ENCODE measurements around the gene MARCHF2.
"Not testable (repeated sequence)": the region's sequence is repeated elsewhere in the genome, so short reads cannot be mapped to it uniquely, and the experiment has no call there.

MARCHF2 gene

GRCh38 chr19:8370176-8371010 is 42.7 kb upstream of the MARCHF2 start:
- TF ChIP-seq CTCF (IDR thresholded peaks at IDR 0.05), result no peak
- DNase-seq (ENCODE audit: low spot score), result no peak
- Histone ChIP-seq H3K27ac (peak overlapping the region in 1 of 2 donors; percentile 83), H3K4me3 (peak overlapping the region; percentile 33)

DNA sequence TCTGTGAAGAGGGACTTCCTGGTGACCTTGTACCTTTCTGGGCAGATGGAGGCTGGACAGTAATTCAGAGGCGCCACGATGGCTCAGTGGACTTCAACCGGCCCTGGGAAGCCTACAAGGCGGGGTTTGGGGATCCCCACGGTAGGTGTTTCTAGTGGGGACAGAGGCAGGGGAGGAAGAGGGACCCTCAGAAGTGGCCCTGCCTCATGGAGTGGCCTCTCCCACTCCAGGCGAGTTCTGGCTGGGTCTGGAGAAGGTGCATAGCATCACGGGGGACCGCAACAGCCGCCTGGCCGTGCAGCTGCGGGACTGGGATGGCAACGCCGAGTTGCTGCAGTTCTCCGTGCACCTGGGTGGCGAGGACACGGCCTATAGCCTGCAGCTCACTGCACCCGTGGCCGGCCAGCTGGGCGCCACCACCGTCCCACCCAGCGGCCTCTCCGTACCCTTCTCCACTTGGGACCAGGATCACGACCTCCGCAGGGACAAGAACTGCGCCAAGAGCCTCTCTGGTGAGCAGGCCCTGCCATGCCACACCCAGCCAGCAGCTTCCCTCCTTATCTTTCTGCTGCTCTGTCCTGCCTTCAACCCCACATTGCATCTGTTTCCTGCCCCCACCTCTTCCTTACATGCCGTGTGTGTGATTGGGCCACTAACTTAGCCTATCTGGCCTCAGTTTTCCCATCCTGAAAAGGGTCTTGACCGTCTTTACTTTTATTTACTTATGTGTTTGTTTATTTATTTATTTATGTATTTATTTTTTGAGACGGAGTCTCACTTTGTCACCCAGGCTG is 41.9 kb upstream of the MARCHF2 start:
- DNase-seq (ENCODE audit: low spot score), result no peak
- Histone ChIP-seq H3K4me3 (peak overlapping the region; percentile 33), H3K27ac (peak overlapping the region in 1 of 2 donors; percentile 83)
- TF ChIP-seq CTCF (IDR thresholded peaks at IDR 0.05), result no peak

- no peak for TF ChIP-seq CTCF (IDR thresholded peaks at IDR 0.05)
- Histone ChIP-seq H3K4me3 (no peak overlapping the region), H3K27ac (peak overlapping the region in 1 of 2 donors; percentile 63)
- DNase-seq (ENCODE audit: low spot score), result peak; percentile 70
These were observed 39.0 kb upstream of the MARCHF2 start for GRCh38 chr19:8373867-8374813.

DNA sequence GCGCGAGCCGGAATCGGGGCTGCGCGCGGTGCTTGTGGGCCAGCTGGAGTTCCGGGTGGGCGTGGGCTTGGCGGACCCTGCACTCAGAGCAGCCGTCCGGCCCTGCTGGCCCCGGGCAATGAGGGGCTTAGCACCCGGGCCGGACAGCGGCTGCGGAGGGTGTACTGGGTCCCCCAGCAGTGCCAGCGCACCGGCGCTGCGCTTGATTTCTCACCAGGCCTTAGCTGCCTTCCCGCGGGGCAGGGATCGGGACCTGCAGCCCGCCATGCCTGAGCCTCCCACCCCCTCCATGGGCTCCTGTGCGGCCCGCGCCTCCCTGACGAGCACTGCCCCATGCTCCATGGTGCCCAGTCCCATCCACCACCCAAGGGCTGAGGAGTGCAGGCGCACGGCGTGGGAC is 37.3 kb upstream of the MARCHF2 start:
- DNase-seq (ENCODE audit: low spot score); H3K4me3 ChIP-seq; H3K27ac ChIP-seq: not testable (repeated sequence)

DNA sequence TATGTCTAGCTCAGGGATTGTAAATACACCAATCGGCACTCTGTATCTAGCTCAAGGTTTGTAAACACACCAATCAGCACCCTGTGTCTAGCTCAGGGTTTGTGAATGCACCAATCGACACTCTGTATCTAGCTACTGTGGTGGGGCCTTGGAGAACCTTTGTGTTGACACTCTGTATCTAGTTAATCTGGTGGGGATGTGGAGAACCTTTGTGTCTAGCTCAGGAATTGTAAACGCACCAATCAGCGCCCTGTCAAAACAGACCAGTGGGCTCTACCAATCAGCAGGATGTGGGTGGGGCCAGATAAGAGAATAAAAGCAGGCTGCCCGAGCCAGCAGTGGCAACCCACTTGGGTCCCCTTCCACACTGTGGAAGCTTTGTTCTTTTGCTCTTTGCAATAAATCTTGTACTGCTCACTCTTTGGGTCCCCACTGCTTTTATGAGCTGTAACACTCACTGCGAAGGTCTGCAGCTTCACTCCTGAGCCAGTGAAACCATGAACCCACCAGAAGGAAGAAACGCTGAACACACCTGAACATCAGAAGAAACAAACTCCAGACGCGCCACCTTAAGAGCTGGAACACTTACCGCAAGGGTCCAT is 36.6 kb upstream of the MARCHF2 start:
- not testable (repeated sequence) for H3K27ac ChIP-seq; H3K4me3 ChIP-seq; DNase-seq (ENCODE audit: low spot score)

DNA sequence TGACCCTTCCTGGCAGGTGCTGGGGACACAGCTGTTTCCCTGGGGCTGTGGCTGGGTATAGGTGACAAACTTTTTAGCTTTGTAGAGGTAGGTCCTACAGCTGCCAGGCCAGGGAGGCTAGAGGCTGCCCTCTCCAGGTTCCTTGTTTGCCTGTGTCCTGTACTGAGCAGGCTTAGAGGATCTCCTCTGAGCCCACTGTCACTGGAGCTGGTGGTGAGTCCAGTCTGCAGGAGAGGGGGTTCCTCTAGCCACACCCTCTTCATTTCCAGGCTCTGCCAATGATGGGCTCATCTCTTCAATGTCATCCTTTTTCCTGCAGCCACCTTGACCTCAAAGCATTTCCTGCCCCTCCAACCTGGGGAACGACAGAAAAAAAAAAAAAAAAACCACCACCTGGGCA is 35.5 kb upstream of the MARCHF2 start:
- no peak for TF ChIP-seq CTCF (IDR thresholded peaks at IDR 0.05)
- no peak for DNase-seq (ENCODE audit: low spot score)

DNA sequence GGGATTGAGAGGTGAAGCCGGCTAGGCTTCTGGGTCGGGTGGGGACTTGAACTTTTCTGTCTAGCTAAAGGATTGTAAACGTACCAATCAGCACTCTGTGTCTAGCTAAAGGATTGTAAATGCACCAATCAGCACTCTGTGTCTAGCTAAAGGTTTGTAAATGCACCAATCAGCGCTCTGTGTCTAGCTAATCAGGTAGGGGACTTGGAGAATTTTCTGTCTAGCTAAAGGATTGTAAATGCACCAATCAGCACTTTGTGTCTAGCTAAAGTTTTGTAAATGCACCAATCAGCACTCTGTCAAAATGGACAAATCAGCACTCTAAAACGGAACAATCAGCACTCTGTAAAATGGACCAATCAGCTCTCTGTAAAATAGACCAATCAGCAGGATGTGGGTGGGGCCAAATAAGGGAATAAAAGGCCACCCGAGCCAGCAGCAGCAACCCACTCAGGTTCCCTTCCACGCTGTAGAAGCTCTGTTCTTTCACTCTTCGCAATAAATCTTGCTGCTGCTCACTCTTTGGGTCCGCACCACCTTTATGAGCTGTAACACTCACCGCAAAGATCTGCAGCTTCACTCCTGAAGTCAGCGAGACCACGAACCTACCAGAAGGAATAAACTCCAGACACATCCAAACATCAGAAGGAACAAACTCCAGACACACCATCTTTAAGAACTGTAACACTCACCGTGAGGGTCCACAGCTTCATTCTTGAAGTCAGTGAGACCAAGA is 33.8 kb upstream of the MARCHF2 start:
- not testable (repeated sequence) for H3K27ac ChIP-seq; H3K4me3 ChIP-seq; DNase-seq (ENCODE audit: low spot score)

More for the DNA sequence above, 35.5 kb upstream of the MARCHF2 start:
- H3K4me3 ChIP-seq, result no peak overlapping the region
- H3K27ac ChIP-seq, result no peak overlapping the region

- H3K27ac ChIP-seq; H3K4me3 ChIP-seq; DNase-seq (ENCODE audit: low spot score): not testable (repeated sequence)
These were observed 28.5 kb upstream of the MARCHF2 start for GRCh38 chr19:8384569-8384968.

GRCh38 chr19:8385103-8385502 is 28.0 kb upstream of the MARCHF2 start:
- not testable (repeated sequence) for H3K27ac ChIP-seq, H3K4me3 ChIP-seq

GRCh38 chr19:8385566-8385965 is 27.5 kb upstream of the MARCHF2 start:
- H3K4me3 ChIP-seq; DNase-seq (ENCODE audit: low spot score); H3K27ac ChIP-seq: not testable (repeated sequence)

More at GRCh38 chr19:8385103-8385502, 28.0 kb upstream of the MARCHF2 start:
- DNase-seq (ENCODE audit: low spot score), result not testable (repeated sequence)

DNA sequence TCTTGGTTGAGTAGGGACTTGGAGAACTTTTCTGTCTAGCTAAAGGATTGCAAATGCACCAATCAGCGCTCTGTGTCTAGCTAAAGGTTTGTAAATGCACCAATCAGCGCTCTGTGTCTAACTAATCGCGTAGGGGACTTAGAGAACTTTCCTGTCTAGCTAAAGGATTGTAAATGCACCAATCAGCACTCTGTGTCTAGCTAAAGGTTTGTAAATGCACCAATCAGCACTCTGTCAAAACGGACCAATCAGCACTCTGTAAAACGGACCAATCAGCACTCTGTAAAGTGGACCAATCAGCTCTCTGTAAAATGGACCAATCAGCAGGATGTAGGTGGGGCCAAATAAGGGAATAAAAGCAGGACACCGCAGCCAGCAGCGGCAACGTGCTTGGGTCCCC is 26.7 kb upstream of the MARCHF2 start:
- DNase-seq (ENCODE audit: low spot score); H3K4me3 ChIP-seq; H3K27ac ChIP-seq: not testable (repeated sequence)
